Smooth muscle cell of the brain vasculature (primary cell): Measurements from ENCODE around the gene WEE1.

ENCODE experiments used
- DNase-seq: peaks from one replicate; pipeline ENCODE4 v3.0.0-alpha.2; 2012; ENCODE audit warnings: low read depth, low spot score

Gene WEE1

GRCh38 chr11:9566561-9567063 is 6.9 kb upstream of the WEE1 start:
- DNase-seq: no peak

DNA sequence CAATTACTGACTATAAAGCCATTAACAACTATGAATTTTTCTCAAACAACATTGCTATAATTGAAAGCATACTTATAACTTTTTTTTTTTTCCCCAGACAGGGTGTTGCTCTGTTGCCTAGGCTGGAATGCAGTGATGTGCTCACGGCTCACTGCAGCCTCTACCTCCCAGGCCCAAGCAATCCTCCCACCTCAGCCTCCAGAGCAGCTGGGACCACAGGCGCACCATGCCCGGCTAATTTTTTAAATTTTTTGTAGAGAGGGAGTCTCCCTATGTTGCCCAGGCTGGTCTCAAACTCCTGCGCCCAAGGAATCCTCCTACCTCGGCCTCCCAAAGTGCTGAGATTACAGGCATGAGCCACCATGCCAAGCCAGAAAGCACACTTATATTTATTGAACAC is 6.1 kb upstream of the WEE1 start:
- DNase-seq: no peak

DNA sequence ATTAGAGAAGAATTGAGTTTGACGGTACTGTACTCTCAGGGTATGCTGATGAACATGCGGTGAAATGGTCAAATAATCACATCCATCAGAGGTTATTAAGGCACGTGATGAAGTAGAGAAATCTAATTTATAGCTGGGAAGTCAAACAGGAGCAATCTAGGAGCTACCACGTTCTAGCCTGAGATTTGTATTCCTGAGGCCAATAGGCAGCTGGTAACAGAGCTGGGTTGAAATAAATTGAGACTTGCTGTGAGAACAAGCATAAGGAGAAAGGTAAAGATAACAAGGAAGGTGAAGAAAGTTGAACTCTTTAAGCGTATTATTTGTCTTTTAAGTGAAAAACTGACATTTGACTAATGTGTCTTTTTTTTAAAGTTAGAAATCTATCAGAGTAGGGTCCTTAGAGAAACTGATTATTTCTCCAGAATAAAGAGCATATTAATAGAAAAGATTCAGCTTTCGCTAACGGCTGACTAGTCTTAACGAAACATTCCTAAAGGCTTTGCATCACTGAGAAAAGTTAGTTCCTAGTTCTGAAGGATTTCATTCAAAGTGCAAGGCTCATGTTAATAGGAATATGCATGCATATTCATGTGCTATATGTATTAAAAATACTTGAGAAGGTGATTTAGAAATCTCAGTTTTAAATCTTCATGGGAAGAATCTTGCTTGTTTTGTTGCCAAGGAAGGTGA is 5.2 kb upstream of the WEE1 start:
- no peak for DNase-seq

DNA sequence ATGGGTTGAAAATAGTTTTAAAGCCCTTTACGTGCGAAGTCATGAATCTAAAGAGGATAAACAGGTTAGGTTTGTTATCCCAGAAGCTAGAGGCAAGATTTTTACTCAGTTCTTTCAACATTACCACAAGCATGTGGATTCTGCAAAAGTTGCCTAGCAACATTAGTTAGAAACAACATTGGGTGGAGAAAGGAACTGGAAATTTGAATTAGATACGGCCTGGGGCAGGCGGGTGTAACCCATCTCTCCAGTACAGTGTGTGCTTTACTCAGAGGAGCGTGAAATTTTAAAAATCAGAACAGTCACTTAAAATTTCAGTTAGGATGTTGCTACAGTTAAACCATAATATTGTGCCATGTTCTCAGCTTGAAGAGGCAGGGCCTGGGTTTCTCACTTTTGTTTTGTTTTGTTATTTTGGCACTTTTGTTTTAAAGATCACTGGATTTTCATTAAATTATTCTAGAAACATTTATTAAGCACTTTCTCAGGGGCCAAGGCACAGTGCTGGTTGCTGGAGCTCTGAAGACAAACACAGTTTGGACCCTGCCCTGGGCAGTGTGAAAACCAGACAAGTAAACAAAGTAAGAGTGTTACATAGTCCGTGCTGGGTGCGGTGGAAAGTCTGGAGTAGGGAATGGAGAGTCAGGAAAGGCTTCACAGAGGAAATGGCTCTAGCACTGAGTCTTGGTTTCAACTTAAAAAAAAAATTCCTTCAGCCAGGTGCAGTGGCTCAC is 4.4 kb upstream of the WEE1 start:
- peak; percentile 65 for DNase-seq

- DNase-seq: no peak
Observed at GRCh38 chr11:9569588-9570164, 3.8 kb upstream of the WEE1 start.

GRCh38 chr11:9570313-9571025 is 3.0 kb upstream of the WEE1 start:
- DNase-seq: no peak

DNA sequence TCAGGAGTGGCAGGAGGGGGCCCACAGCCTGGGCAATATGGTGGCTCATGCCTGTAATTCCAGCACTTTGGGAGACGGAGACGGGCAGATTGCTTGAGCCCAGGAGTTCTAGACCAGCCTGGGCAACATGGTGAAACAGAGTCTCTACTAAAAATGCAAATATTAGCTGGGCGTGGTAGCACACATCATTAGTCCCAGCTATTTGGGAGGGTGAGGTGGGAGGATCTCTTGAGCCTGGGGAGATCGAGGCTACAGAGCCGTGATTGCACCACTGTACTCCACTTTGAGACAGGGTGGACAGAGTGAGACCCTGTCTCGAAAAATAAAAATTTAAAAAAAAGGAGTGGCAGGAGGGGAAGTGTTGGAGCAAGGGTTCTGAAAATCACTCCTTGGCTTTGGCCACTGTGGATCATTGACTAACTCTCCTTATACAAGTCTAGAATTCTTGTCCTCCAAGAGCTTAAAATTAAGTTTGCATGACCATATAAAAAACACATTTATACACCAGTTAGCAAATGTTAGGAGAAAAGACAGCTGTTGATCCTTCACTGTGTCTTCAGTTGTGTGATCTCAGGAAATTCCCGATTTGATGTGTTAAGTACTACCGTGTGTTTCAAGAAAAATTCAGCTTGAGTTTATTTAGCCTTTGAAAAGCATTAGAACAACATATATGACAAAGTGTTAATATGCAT is 2.3 kb upstream of the WEE1 start:
- no peak for DNase-seq

GRCh38 chr11:9571763-9572115 is 1.7 kb upstream of the WEE1 start:
- DNase-seq: no peak

- no peak for DNase-seq
Observed at GRCh38 chr11:9573775-9574621, 528 bp downstream of the WEE1 start.

DNA sequence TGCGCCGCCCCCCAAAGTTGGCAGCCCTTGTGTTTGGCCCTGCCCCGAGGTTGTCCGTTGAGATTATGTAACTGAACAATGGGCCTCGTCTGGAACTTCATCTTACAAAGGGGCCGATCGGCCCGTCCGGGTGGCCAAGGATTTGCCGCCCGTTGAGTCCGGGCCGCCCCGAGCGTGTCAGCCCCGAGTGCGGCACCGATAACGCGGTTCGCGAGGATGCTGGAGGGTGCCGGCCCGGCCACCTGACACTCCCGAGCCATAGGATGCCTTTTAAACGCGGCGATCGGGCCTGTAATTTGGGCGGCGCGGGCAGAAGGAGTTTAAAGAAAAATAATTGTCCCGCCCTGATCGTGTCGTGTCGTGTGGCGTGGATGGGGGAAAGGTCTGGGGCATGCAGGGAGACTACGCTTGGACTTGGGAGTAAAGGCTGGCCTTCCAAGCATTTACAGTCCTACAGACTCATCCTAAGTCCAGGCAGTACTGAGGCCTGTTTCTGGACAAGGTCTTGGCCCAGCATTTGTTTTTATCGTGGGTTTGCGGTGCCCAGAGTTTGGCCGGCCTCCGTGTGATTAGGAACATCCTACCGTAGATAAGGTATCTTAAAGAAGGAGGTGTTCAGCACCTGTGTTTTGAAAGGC is 1.3 kb downstream of the WEE1 start:
- no peak for DNase-seq

DNA sequence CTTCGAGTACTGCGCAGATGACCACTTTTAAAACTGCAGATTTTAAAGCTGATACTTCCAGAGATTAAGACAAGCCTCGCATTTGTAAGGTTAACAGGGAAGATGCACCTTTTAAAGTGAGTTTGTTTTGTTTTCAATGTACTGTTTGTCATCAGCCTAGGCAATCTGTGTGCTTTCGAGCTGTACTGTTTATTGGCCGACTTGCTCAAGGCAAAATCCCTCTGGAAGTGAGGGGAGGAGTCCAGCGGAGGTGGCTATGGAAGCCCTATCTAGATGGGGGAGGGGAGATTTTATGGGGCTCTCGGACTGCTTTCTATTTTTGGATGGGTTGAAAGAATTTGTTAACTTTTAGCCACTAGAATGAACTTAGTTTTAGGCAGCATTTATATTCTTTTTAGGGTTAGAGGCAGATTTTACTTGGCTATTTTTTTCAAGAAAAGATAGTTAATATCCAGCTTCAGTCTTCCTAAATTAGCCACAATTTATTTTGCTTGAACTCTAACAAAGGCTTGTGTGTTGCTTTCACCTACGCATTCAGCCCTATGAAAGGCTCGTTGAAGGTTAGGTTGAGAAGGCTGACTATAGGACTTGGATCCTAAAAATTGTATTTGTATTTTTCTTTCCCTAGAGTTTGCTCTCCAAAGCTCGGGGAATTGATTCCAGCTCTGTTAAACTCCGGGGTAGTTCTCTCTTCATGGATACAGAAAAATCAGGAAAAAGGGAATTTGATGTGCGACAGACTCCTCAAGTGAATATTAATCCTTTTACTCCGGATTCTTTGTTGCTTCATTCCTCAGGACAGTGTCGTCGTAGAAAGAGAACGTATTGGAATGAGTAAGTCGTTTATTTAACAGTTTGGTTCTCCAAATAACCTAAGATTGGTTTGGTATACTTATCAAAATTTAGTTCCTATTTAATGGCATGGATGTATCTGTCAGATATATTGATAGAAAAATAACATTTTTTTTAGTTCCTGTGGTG is 2.1 kb downstream of the WEE1 start:
- DNase-seq: no peak

- no peak for DNase-seq
Observed at GRCh38 chr11:9576701-9577381, 3.4 kb downstream of the WEE1 start.

DNA sequence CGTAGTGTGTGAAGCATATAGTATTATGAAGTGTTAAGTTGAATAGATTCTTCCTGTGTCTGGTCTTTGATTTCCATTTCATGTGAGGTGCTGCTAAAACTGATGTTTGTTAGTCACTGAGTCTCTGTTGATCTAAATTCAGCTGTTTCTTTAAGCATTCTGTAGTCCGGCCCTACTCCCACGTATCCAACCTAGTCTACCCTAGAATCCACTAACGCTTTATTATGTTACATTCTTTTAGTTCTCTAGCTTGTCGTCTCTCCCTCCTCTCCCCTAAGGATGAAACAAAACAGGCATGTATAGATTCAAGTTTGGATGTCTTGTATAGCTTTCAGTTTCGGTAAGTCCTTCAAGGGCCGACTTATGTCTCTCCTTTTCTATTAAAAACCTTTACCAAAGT is 4.1 kb downstream of the WEE1 start:
- DNase-seq: no peak

DNA sequence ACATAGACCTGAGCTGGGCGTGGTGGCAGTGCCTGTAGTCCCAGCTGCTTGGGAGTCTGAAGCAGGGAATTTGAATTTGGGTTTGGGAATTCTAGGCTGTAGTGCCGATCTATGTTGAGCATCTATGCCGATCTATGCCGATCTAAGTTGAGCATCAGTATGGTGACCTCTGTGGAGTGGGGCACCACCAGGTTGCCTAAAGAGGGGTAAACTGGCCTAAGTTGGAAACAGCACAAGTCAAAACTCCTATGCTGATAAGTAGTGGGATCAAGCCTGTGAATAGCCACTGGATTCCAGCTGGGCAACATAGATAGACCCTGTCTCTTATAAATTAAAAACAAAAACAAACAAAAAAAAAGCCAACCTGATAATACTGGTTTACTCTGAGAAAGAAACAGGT is 7.4 kb downstream of the WEE1 start:
- no peak for DNase-seq

GRCh38 chr11:9581556-9582161 is 8.2 kb downstream of the WEE1 start:
- no peak for DNase-seq

GRCh38 chr11:9590717-9591116 is 17.2 kb downstream of the WEE1 start:
- DNase-seq: no peak

DNA sequence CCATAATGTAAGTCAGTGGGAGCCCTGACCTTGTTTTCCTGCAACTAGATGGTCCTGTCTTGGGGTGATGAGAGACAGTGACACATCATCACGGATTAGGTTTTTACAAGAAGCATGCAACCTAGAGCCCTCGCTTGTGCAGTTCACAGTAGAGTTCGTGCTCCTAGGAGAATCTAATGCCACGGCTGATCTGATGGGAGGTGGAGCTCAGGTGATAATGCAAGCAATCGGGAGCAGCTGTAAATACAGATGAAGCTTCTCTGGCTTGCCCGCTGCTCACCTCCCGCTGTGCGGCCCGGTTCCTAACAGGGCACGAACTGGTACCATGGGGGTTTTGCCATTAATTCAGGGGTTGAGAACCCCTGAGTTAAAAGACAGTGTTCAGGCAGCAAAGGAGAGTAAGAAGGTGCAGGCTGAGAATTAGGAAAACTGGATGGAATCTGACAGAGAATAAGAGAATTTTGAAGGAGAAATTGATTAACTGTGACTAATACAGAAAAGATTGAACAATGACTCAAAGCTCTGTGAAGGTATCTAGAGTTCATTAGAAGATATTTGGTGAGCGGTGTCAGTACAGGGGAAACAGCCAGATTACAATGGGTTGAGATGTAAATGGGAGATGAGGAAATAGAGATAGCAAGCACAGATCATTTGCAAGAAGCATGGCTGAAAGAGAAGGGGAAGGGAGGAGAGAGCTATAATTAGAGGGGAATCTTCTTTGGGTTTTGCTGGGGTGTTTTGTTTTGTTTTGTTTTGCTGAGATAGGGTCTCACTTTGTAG is 21.0 kb downstream of the WEE1 start:
- no peak for DNase-seq
